SH-SY5Y (cell line): ENCODE data around the gene AOPEP.

Experiments
- GATA2 ChIP-seq: IDR thresholded peaks from 2 replicates; pipeline ENCODE4 v1.6.1; 2011; ENCODE audit warnings: mild to moderate bottlenecking, low read depth, low read length
- GATA3 ChIP-seq: IDR thresholded peaks from 2 replicates; pipeline ENCODE4 v1.6.1; 2011; ENCODE audit warnings: low read depth, mild to moderate bottlenecking, low read length, moderate library complexity

GRCh38 chr9:94754976-94755475 is 28.5 kb downstream of the AOPEP start:
- TF ChIP-seq GATA2, result no peak
- TF ChIP-seq GATA3, result no peak
